GM19324 (cell line): ENCODE measurements around the gene GALNT13.

Experiments used
- ATAC-seq: cut with Tn5 transposase; IDR thresholded peaks from one replicate; pipeline ENCODE4 v1.9.1; 2021; ENCODE audit warnings: mild to moderate bottlenecking, moderate library complexity; ENCODE audit not compliant: unreplicated experiment, low FRiP score

Gene GALNT13

GRCh38 chr2:153940511-153940910 is 68.8 kb downstream of the GALNT13 start:
- no peak for ATAC-seq

- ATAC-seq: no peak
Measured at GRCh38 chr2:153944800-153945199, 73.1 kb downstream of the GALNT13 start.

GRCh38 chr2:153946036-153946435 is 74.3 kb downstream of the GALNT13 start:
- ATAC-seq: no peak

- no peak for ATAC-seq
Measured at GRCh38 chr2:153953761-153954160, 82.0 kb downstream of the GALNT13 start.

- no peak for ATAC-seq
Measured at GRCh38 chr2:153963256-153963655, 91.5 kb downstream of the GALNT13 start.

- no peak for ATAC-seq
Measured at GRCh38 chr2:153967248-153967973, 95.7 kb downstream of the GALNT13 start.

- ATAC-seq: no peak
Measured at GRCh38 chr2:153971250-153971649, 99.5 kb downstream of the GALNT13 start.

GRCh38 chr2:153971855-153972254 is 100.1 kb downstream of the GALNT13 start:
- no peak for ATAC-seq

- ATAC-seq: no peak
Measured at GRCh38 chr2:153972412-153972811, 100.7 kb downstream of the GALNT13 start.

GRCh38 chr2:153986488-153987229 is 114.9 kb downstream of the GALNT13 start:
- no peak for ATAC-seq

- no peak for ATAC-seq
Measured at GRCh38 chr2:153990771-153991170, 119.0 kb downstream of the GALNT13 start.

GRCh38 chr2:154013514-154013913 is 141.8 kb downstream of the GALNT13 start:
- ATAC-seq: no peak

GRCh38 chr2:154015233-154015632 is 143.5 kb downstream of the GALNT13 start:
- no peak for ATAC-seq

GRCh38 chr2:154029504-154029903 is 157.8 kb downstream of the GALNT13 start:
- no peak for ATAC-seq

- ATAC-seq: no peak
Measured at GRCh38 chr2:154032220-154032619, 160.5 kb downstream of the GALNT13 start.

- ATAC-seq: no peak
Measured at GRCh38 chr2:154046493-154046892, 174.8 kb downstream of the GALNT13 start.

- ATAC-seq: no peak
Measured at GRCh38 chr2:154048905-154049304, 177.2 kb downstream of the GALNT13 start.

- ATAC-seq: no peak
Measured at GRCh38 chr2:154049561-154049960, 177.8 kb downstream of the GALNT13 start.

- no peak for ATAC-seq
Measured at GRCh38 chr2:154067124-154067523, 195.4 kb downstream of the GALNT13 start.

- no peak for ATAC-seq
Measured at GRCh38 chr2:154078926-154079325, 207.2 kb downstream of the GALNT13 start.

- no peak for ATAC-seq
Measured at GRCh38 chr2:154092571-154092970, 220.8 kb downstream of the GALNT13 start.

GRCh38 chr2:154093856-154094255 is 222.1 kb downstream of the GALNT13 start:
- no peak for ATAC-seq
